ENCODE data around the gene IPPK. TPM values are rescaled to one million over a fixed set of nuclear protein-coding genes. Genes with fewer than 3 reads are reported as not detected.
"Not testable (repeated sequence)": the region's sequence is repeated elsewhere in the genome, so short reads cannot be mapped to it uniquely, and the experiment has no call there.

Gene IPPK
- total RNA-seq, 4 donors from 2014 or later: 41.8 to 86.9 (median 46.1) TPM

- 46 to 63% methylated on average over 6 to 7 of the region's 7 CpGs for WGBS, 2 donors
- Histone ChIP-seq H3K9me3 (no peaks in the 10 kb centered on the region), H3K4me3 (no peak overlapping the region), H3K27me3 (no peaks in the 10 kb centered on the region), H3K4me1 (peaks cover 13 to 52% (median 13%) of the 10 kb centered on the region in 3 donors), H3K36me3 (no peaks in the 10 kb centered on the region), H3K27ac (peak overlapping the region; percentile 11 to 65 (median 48))
- no peak for DNase-seq
- TF ChIP-seq POLR2A (IDR thresholded peaks at IDR 0.05) (no peak), CTCF (IDR thresholded peaks at IDR 0.05) (no peak)
- intact Hi-C loops (cut with DNase I): loop anchor here (10.0 kb wide), 1 partner anchor 88 kb away; no protein-coding TSS in a partner anchor
These were observed 76.7 kb downstream of the IPPK start for GRCh38 chr9:92592946-92593861.

- Histone ChIP-seq H3K4me3 (no peak overlapping the region), H3K27ac (peak overlapping the region in 3 of 4 donors; percentile 11 to 65 (median 60)), H3K4me1 (peaks cover 10 to 46% (median 13%) of the 10 kb centered on the region in 3 donors), H3K36me3 (no peaks in the 10 kb centered on the region), H3K9me3 (no peaks in the 10 kb centered on the region), H3K27me3 (no peaks in the 10 kb centered on the region)
- 73 to 88% methylated on average over 1 of the region's 1 CpG for WGBS, 2 donors
- intact Hi-C loops (cut with DNase I): loop anchor here (10.0 kb wide), 1 partner anchor 88 kb away; no protein-coding TSS in a partner anchor
- no peak for DNase-seq
- TF ChIP-seq CTCF (IDR thresholded peaks at IDR 0.05): peak in 1 of 6 experiments; percentile 29
- TF ChIP-seq POLR2A (IDR thresholded peaks at IDR 0.05): no peak
These were observed 77.4 kb downstream of the IPPK start for GRCh38 chr9:92592537-92592936.

- peaks cover 10 to 45% (median 13%) of the 10 kb centered on the region in 3 donors for H3K4me1 ChIP-seq
- no peaks in the 10 kb centered on the region for H3K27me3 ChIP-seq
- TF ChIP-seq POLR2A (IDR thresholded peaks at IDR 0.05) (no peak), CTCF (IDR thresholded peaks at IDR 0.05) (no peak)
- intact Hi-C loops (cut with DNase I): loop anchor here (10.0 kb wide), 1 partner anchor 86 kb away; no protein-coding TSS in a partner anchor
- no peaks in the 10 kb centered on the region for H3K36me3 ChIP-seq
- no peak overlapping the region for H3K4me3 ChIP-seq
- no peaks in the 10 kb centered on the region for H3K9me3 ChIP-seq
- WGBS, 2 donors: 9 to 28% methylated on average over 3 of the region's 3 CpGs
- peak overlapping the region in 3 of 4 donors; percentile 35 to 81 (median 67) for H3K27ac ChIP-seq
- no peak for DNase-seq
These were observed 79.6 kb downstream of the IPPK start for GRCh38 chr9:92590377-92590776.

- no peaks in the 10 kb centered on the region for H3K9me3 ChIP-seq
- H3K4me1 ChIP-seq: peaks cover 10 to 50% (median 13%) of the 10 kb centered on the region in 3 donors
- no peak overlapping the region for H3K4me3 ChIP-seq
- H3K36me3 ChIP-seq: no peaks in the 10 kb centered on the region
- TF ChIP-seq CTCF (IDR thresholded peaks at IDR 0.05): no peak
- TF ChIP-seq POLR2A (IDR thresholded peaks at IDR 0.05): no peak
- peak overlapping the region in 3 of 4 donors; percentile 35 to 81 (median 67) for H3K27ac ChIP-seq
- H3K27me3 ChIP-seq: no peaks in the 10 kb centered on the region
- 31 to 44% methylated on average over 1 of the region's 1 CpG for WGBS, 2 donors
- intact Hi-C loops (cut with DNase I): loop anchor here (10.0 kb wide), 1 partner anchor 85 kb away; no protein-coding TSS in a partner anchor
- no peak for DNase-seq
These were observed 80.0 kb downstream of the IPPK start for GRCh38 chr9:92589923-92590322.

- Histone ChIP-seq H3K4me1 (no peaks in the 10 kb centered on the region), H3K36me3 (no peaks in the 10 kb centered on the region), H3K27ac (no peak overlapping the region), H3K9me3 (no peaks in the 10 kb centered on the region), H3K27me3 (no peaks in the 10 kb centered on the region), H3K4me3 (no peak overlapping the region)
- intact Hi-C loops (cut with DNase I): no loop called here
- no peak for DNase-seq
- TF ChIP-seq CTCF (IDR thresholded peaks at IDR 0.05) (no peak), POLR2A (IDR thresholded peaks at IDR 0.05) (no peak)
- WGBS, 2 donors: 59 to 69% methylated on average over 1 of the region's 1 CpG
These were observed 93.8 kb downstream of the IPPK start for GRCh38 chr9:92576175-92576574.

- H3K4me3 ChIP-seq; H3K36me3 ChIP-seq; H3K27me3 ChIP-seq; DNase-seq; H3K27ac ChIP-seq; H3K4me1 ChIP-seq; H3K9me3 ChIP-seq; intact Hi-C loops (cut with DNase I): not testable (repeated sequence)
- WGBS, 2 donors: 95 to 100% methylated on average over 5 to 6 of the region's 14 CpGs
These were observed 96.3 kb downstream of the IPPK start for GRCh38 chr9:92573612-92574011.

GRCh38 chr9:92571871-92572270, 98.1 kb downstream of the IPPK start:
- H3K27me3 ChIP-seq; intact Hi-C loops (cut with DNase I); H3K4me1 ChIP-seq; H3K27ac ChIP-seq; H3K9me3 ChIP-seq; H3K36me3 ChIP-seq; H3K4me3 ChIP-seq; DNase-seq: not testable (repeated sequence)
- WGBS, 2 donors: 83 to 94% methylated on average over 2 of the region's 2 CpGs
